AG08395 (cell line): Measurements from ENCODE around the gene SMG6.
A peak's percentile ranks its signal among the peaks of the same experiment; 100 is the strongest.
"Not testable (repeated sequence)": the region's sequence is repeated elsewhere in the genome, so short reads cannot be mapped to it uniquely, and the experiment has no call there.

Experiments
- DNase-seq: peaks from one replicate; pipeline ENCODE4 v3.0.0; 2012; ENCODE audit warnings: mixed read lengths, low spot score

SMG6 gene

GRCh38 chr17:2263183-2264066 is 40.2 kb downstream of the SMG6 start:
- DNase-seq: no peak

GRCh38 chr17:2262135-2262587 is 41.4 kb downstream of the SMG6 start:
- DNase-seq: peak; percentile 72

- peak; percentile 74 for DNase-seq
Measured at GRCh38 chr17:2259769-2260536, 43.6 kb downstream of the SMG6 start.

GRCh38 chr17:2258830-2259229 is 44.8 kb downstream of the SMG6 start:
- not testable (repeated sequence) for DNase-seq

- no peak for DNase-seq
Measured at GRCh38 chr17:2253768-2254406, 49.7 kb downstream of the SMG6 start.

GRCh38 chr17:2253362-2253761 is 50.2 kb downstream of the SMG6 start:
- DNase-seq: no peak

GRCh38 chr17:2251098-2251497 is 52.5 kb downstream of the SMG6 start:
- no peak for DNase-seq

- no peak for DNase-seq
Measured at GRCh38 chr17:2250140-2251095, 53.2 kb downstream of the SMG6 start.

- no peak for DNase-seq
Measured at GRCh38 chr17:2247005-2247404, 56.6 kb downstream of the SMG6 start.

- peak; percentile 92 for DNase-seq
Measured at GRCh38 chr17:2244545-2245525, 58.8 kb downstream of the SMG6 start.

- no peak for DNase-seq
Measured at GRCh38 chr17:2243953-2244352, 59.6 kb downstream of the SMG6 start.

- peak; percentile 51 for DNase-seq
Measured at GRCh38 chr17:2241823-2242222, 61.8 kb downstream of the SMG6 start.

- DNase-seq: no peak
Measured at GRCh38 chr17:2240541-2240940, 63.0 kb downstream of the SMG6 start.

- peak; percentile 82 for DNase-seq
Measured at GRCh38 chr17:2239882-2240430, 63.6 kb downstream of the SMG6 start.

GRCh38 chr17:2239170-2239551 is 64.4 kb downstream of the SMG6 start:
- DNase-seq: no peak

- DNase-seq: no peak
Measured at GRCh38 chr17:2238432-2239169, 65.0 kb downstream of the SMG6 start.

- no peak for DNase-seq
Measured at GRCh38 chr17:2237950-2238349, 65.6 kb downstream of the SMG6 start.

- DNase-seq: no peak
Measured at GRCh38 chr17:2237521-2237921, 66.1 kb downstream of the SMG6 start.

GRCh38 chr17:2235792-2236366 is 67.7 kb downstream of the SMG6 start:
- DNase-seq: no peak
